Panc1 (cell line): ENCODE measurements around the gene FFAR2. TPM values are rescaled to one million over a fixed set of nuclear protein-coding genes. Genes with fewer than 3 reads are reported as not detected.

Experiments used
- ATAC-seq: fragments of 200-7000 bp; cut with Tn5 transposase; 2 replicates; pipeline ENCODE4 v1.9.1; 2020; ENCODE audit warnings: mild to moderate bottlenecking, moderate library complexity
- BruUV-seq: library from RNA; stranded (reverse); fragments of 400-500 nt; replicated peaks from 2 replicates; lab custom pipeline; 2021; lab: Mats Ljungman, UMichigan
- CTCF ChIA-PET: fragments of 300-600 bp; sonication (Branson Sonifier 250); formaldehyde crosslinking; loops from one replicate; lab custom pipeline; 2022; ENCODE audit warnings: antibody characterized with exemption; lab: Charles Lee
- POLR2A ChIA-PET: fragments of 300-600 bp; sonication (Branson Sonifier 250); formaldehyde crosslinking; loops from one replicate; lab custom pipeline; 2022; ENCODE audit warnings: antibody characterized with exemption; lab: Charles Lee
- DNase-seq: peaks from one replicate; pipeline ENCODE4 v3.0.0-alpha.2; 2010; ENCODE audit warnings: low read depth, low spot score
- H3K27ac ChIP-seq: 2 replicates; pipeline ENCODE4 v1.5.1; 2011; ENCODE audit warnings: mild to moderate bottlenecking, low read length, inconsistent platforms
- H3K27me3 ChIP-seq: fragments of 200-500 bp; sonication (Bioruptor generic); 2 replicates; pipeline ENCODE4 v1.6.0; 2014; ENCODE audit warnings: low read length, inconsistent platforms; ENCODE audit not compliant: control insufficient read depth, insufficient read depth
- H3K36me3 ChIP-seq: fragments of 200-500 bp; sonication (Bioruptor generic); 2 replicates; pipeline ENCODE4 v1.5.1; 2014; ENCODE audit warnings: inconsistent platforms, mild to moderate bottlenecking, low read length, moderate library complexity; ENCODE audit not compliant: control insufficient read depth, insufficient read depth
- H3K4me1 ChIP-seq: 2 replicates; pipeline ENCODE4 v1.5.1; 2011; ENCODE audit warnings: inconsistent platforms, mild to moderate bottlenecking, low read length, moderate library complexity; ENCODE audit not compliant: control insufficient read depth, insufficient read depth
- H3K4me3 ChIP-seq, 2 experiments: 2 replicates each; pipeline ENCODE4 v1.5.1; 2011 to 2012; ENCODE audit warnings: low read depth in 2 of 2, low read length in 2 of 2, mild to moderate bottlenecking in 2 of 2, inconsistent platforms in 1 of 2, moderate library complexity in 1 of 2
- H3K9me3 ChIP-seq: fragments of 200-500 bp; sonication (Bioruptor generic); 2 replicates; pipeline ENCODE4 v1.5.1; 2014; ENCODE audit warnings: low read depth, mild to moderate bottlenecking, inconsistent platforms, low read length, moderate library complexity; ENCODE audit not compliant: control insufficient read depth, insufficient read depth
- POLR2AphosphoS5 ChIP-seq: IDR thresholded peaks from 2 replicates; pipeline ENCODE4 v1.6.1; 2012; ENCODE audit warnings: mild to moderate bottlenecking, low read depth, low read length, moderate library complexity
- SIN3A ChIP-seq: IDR thresholded peaks from 2 replicates; pipeline ENCODE4 v1.6.1; 2012; ENCODE audit warnings: low read depth, mild to moderate bottlenecking, low read length, moderate library complexity, borderline replicate concordance; ENCODE audit not compliant: insufficient read depth
- TCF7L2 ChIP-seq: IDR thresholded peaks from 2 replicates; pipeline ENCODE4 v1.6.1; 2011; ENCODE audit warnings: mild to moderate bottlenecking, low read depth, low read length, inconsistent platforms
- in situ Hi-C: cut with HindIII; loops from 2 replicates; pipeline ENCODE4 v1.10.0; 2016; ENCODE audit warnings: low sequenced_read_pairs, low pct_unique_long_range_greater_than_20kb
- intact Hi-C: fragments of 100-400 bp; cut with micrococcal nuclease; formaldehyde crosslinking; loops from one replicate; pipeline ENCODE4 v1.10.0; 2022; ENCODE audit not compliant: unreplicated experiment
- total RNA-seq: library from RNA; stranded (reverse); gene quantifications from one replicate; pipeline ENCODE4 v1.2.1, GENCODE V29; 2021; ENCODE audit not compliant: unreplicated experiment
- TF ChIP-seq, protein P1 (sequence below), 2 experiments: IDR thresholded peaks; 2 replicates each; pipeline ENCODE4 v1.6.1; 2011 to 2012; ENCODE audit warnings: low read depth in 2 of 2, control low read depth in 1 of 2, low read length in 1 of 2, mild to moderate bottlenecking in 1 of 2, moderate library complexity in 1 of 2; ENCODE audit not compliant: insufficient read depth in 1 of 2
- TF ChIP-seq, protein P2 (sequence below): fragments of 450-650 bp; IDR thresholded peaks from 2 replicates; pipeline ENCODE4 v1.5.1; 2017; ENCODE audit warnings: mild to moderate bottlenecking

Gene FFAR2
- total RNA-seq, 1 experiment from 2014 or later, result not detected

GRCh38 chr19:35483089-35483488, 35.0 kb downstream of the FFAR2 start:
- intact Hi-C loops (no loop called here), in situ Hi-C loops (no loop called here)
- Histone ChIP-seq H3K27me3 (peaks cover 7% of the 10 kb centered on the region), H3K36me3 (no peaks in the 10 kb centered on the region), H3K4me3 (no peak overlapping the region), H3K4me1 (no peaks in the 10 kb centered on the region), H3K27ac (no peak overlapping the region), H3K9me3 (no peaks in the 10 kb centered on the region)
- CTCF ChIA-PET, result no interaction called here
- TF ChIP-seq POLR2AphosphoS5, result no peak
- no peak for TF ChIP-seq SIN3A
- TF ChIP-seq, protein P1, sequence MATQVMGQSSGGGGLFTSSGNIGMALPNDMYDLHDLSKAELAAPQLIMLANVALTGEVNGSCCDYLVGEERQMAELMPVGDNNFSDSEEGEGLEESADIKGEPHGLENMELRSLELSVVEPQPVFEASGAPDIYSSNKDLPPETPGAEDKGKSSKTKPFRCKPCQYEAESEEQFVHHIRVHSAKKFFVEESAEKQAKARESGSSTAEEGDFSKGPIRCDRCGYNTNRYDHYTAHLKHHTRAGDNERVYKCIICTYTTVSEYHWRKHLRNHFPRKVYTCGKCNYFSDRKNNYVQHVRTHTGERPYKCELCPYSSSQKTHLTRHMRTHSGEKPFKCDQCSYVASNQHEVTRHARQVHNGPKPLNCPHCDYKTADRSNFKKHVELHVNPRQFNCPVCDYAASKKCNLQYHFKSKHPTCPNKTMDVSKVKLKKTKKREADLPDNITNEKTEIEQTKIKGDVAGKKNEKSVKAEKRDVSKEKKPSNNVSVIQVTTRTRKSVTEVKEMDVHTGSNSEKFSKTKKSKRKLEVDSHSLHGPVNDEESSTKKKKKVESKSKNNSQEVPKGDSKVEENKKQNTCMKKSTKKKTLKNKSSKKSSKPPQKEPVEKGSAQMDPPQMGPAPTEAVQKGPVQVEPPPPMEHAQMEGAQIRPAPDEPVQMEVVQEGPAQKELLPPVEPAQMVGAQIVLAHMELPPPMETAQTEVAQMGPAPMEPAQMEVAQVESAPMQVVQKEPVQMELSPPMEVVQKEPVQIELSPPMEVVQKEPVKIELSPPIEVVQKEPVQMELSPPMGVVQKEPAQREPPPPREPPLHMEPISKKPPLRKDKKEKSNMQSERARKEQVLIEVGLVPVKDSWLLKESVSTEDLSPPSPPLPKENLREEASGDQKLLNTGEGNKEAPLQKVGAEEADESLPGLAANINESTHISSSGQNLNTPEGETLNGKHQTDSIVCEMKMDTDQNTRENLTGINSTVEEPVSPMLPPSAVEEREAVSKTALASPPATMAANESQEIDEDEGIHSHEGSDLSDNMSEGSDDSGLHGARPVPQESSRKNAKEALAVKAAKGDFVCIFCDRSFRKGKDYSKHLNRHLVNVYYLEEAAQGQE (IDR thresholded peaks at IDR 0.05; ENCODE audit: insufficient read depth in 1 of 2, low read depth in 2 of 2, low read length in 1 of 2), result no peak
- TF ChIP-seq TCF7L2, result no peak
- TF ChIP-seq, protein P2, sequence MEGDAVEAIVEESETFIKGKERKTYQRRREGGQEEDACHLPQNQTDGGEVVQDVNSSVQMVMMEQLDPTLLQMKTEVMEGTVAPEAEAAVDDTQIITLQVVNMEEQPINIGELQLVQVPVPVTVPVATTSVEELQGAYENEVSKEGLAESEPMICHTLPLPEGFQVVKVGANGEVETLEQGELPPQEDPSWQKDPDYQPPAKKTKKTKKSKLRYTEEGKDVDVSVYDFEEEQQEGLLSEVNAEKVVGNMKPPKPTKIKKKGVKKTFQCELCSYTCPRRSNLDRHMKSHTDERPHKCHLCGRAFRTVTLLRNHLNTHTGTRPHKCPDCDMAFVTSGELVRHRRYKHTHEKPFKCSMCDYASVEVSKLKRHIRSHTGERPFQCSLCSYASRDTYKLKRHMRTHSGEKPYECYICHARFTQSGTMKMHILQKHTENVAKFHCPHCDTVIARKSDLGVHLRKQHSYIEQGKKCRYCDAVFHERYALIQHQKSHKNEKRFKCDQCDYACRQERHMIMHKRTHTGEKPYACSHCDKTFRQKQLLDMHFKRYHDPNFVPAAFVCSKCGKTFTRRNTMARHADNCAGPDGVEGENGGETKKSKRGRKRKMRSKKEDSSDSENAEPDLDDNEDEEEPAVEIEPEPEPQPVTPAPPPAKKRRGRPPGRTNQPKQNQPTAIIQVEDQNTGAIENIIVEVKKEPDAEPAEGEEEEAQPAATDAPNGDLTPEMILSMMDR, result no peak
- no TSS peak for BruUV-seq
- ATAC-seq (no peak), DNase-seq (no peak)
- POLR2A ChIA-PET, result no interaction called here

- BruUV-seq, result no TSS peak
- Histone ChIP-seq H3K9me3 (no peaks in the 10 kb centered on the region), H3K4me3 (no peak overlapping the region), H3K27me3 (peaks cover 10% of the 10 kb centered on the region), H3K27ac (no peak overlapping the region), H3K4me1 (no peaks in the 10 kb centered on the region), H3K36me3 (no peaks in the 10 kb centered on the region)
- intact Hi-C loops, result no loop called here
- POLR2A ChIA-PET, result no interaction called here
- in situ Hi-C loops, result no loop called here
- TF ChIP-seq, protein P1 (IDR thresholded peaks at IDR 0.05; ENCODE audit: insufficient read depth in 1 of 2, low read depth in 2 of 2, low read length in 1 of 2), result no peak
- TF ChIP-seq, protein P2, result no peak
- TF ChIP-seq SIN3A (no peak), TCF7L2 (no peak), POLR2AphosphoS5 (no peak)
- CTCF ChIA-PET, result no interaction called here
- ATAC-seq, result no peak
- no peak for DNase-seq
Measured at GRCh38 chr19:35484252-35485036, 36.4 kb downstream of the FFAR2 start.
